Stimulated activated CD8-positive, alpha-beta memory T cell treated with anti-CD3 and anti-CD28 coated beads, Interleukin-7, amount 100 ng/mL, for 24 hours (primary cell): Measurements from ENCODE around the gene PPM1G.
"Not testable (repeated sequence)": the region's sequence is repeated elsewhere in the genome, so short reads cannot be mapped to it uniquely, and the experiment has no call there.

Experiments
- DNase-seq: peaks from one replicate; pipeline ENCODE4 v3.0.0-alpha.2; 2020; ENCODE audit warnings: low read depth

PPM1G gene

DNA sequence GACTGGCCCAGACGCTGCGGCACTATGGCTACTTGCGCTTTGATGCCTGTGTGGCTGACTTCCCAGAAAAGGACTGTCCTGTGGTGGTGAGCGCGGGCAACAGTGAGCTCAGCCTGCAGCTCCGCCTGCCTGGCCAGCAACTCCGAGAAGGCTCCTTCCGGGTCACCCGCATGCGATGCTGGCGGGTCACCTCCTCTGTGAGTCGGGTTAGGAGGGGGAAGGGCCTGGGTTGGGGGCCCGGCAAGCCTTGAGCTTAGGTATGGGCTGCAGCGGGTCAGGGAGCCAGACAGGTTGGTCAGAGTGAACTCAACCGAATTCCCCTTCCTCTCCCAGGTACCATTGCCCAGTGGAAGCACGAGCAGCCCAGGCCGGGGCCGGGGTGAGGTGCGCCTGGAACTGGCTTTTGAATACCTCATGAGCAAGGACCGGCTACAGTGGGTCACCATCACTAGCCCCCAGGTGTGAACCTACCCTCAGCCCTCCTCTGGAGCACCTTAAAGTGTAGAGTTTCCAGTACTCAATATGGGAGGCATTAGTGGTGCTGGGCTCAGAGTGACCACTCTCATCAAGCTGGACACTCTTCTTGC is 33.8 kb downstream of the PPM1G start:
- DNase-seq, result no peak

DNA sequence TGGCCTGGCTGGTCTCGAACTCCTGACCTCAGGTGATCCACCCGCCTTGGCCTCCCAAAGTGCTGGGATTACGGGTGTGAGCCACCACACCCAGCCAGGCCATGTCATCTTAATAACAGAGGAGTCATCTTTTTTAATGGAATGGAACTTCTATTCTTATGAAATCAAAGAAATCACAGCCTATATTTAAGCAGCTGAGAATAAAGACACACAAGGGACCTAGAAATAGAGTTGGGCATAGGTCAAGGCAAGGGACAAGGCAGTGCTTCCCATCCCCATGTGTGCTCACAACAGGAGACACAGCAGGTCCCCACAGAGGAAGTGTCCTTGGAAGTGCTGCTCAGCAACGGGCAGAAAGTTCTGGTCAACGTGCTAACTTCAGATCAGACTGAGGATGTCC is 35.8 kb downstream of the PPM1G start:
- no peak for DNase-seq

DNA sequence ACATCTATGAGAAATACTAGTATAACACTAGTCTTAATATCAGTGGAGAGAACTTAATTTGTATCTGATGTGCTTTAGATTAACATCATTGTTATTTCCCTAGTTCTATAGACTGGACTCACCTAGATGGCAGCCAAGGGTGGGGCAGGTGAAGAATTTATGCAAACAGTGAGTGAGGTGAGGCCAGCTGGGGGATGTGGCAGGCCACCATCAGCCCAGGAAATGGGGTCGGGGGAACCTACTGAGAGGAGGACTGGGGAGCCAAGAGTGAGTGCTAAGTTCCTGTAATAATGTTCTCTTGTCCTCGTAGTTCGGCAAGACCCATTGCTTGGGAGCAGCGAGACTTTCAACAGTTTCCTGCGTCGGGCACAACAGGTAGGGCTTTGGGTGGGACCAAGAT is 36.5 kb downstream of the PPM1G start:
- no peak for DNase-seq

DNA sequence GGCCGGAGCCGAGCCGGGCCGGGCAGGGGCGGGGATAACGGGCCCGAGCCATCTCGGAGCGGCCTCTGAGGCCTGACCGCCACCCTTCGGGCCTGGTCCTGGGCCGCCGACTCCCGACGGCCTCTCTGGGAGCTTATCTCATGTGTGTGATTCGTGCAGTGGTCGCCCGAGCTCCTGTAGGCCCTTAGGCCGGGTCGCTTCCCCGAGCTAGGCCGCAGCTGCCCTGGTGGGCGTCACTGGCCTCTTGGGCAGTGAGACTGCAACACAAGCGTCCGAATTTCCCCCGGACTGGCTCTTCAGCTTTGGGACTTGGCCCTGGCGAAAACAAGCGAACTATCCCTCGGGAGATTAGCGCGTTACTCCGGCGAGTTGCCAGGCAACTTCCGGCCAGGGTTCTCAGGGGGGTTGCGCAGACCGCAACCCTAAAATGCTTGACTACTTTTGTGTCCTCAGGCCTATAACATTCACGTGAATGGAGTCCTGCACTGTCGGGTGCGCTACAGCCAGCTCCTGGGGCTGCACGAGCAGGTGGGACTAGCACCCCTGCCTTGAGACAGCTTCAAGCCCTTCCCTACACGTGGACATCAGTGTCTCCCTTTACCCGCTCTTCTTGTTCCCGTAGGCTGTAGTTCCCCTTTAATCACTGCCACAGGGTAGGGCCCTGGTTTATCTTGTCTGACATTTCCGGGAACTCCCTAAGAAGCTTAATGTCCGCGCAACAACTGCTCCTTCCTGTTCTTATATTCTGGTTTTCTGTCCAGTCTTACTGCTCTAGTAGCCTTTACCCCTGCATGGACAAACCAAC is 38.4 kb downstream of the PPM1G start:
- no peak for DNase-seq

DNA sequence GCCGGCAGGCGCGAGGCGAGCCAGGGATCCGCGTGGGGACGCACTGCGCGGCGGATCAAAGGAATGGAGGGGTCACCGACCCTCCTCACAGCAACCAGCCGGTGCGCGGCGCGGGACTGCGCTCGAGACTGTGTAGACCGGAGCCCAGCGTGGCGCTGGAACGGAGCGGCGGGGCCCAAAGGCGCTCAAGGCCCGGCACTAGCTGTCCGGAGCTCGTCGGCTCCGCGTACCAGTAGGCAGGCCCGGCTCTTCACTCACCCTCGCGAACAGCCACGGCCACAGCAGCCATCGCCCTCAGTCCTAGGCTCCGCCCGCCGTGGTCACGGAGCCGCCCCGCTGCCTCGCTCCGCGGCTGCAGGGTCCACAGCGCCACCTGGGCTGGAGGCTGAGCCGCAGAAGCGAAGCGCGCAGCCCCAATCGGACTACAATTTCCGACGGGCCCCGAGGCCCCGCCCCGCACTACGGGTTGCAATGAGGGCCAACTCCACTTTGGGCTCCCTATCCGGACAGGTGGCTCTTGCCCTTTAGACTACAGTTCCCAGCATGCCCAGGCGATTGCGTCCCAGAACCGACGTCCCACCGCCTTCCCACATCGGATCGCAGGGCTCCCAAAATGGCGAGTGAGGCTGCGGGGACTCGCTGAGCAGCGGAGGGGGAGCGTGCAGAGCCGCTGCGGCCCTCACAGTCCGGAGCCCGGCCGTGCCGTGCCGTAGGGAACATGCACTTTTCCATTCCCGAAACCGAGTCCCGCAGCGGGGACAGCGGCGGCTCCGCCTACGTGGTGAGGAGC is 39.2 kb downstream of the PPM1G start, which contains the start of the genes EIF2B4 and SNX17:
Gene EIF2B4, minus strand, starts transcription at position 313 of the 790 bp plus-strand sequence. Its CDS starts 24 bp downstream, at position 289.
Gene SNX17, plus strand, starts transcription at position 591 of the 790 bp plus-strand sequence. Its CDS starts 128 bp downstream, at position 719.
- DNase-seq, result peak; percentile 98

DNA sequence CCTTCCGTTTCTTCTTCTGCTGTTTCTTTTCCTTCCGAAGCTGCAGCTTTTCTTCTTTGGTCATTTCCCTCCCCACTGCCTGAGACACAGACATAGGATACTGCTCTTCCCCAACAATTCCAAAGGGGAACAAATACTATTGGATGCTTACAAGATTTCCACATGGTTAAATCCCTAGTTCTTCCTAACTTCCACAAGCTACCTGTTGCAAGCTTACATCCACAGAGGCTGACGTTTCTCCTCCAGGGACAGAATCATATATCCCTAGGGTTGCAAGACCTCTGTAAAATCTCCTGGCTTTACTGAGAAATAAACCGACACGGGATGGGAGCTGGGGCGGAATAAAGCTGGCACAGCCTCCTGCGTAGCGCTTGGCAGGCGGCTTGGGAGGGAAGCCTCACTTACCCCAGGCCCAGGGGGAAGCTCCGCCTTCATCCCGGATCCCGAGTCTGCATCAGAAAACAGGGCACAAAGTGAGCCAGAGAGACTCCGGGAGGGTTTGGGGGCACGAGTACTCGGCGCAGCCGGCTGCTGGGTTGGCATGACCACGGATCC is 39.8 kb downstream of the PPM1G start:
- no peak for DNase-seq

DNA sequence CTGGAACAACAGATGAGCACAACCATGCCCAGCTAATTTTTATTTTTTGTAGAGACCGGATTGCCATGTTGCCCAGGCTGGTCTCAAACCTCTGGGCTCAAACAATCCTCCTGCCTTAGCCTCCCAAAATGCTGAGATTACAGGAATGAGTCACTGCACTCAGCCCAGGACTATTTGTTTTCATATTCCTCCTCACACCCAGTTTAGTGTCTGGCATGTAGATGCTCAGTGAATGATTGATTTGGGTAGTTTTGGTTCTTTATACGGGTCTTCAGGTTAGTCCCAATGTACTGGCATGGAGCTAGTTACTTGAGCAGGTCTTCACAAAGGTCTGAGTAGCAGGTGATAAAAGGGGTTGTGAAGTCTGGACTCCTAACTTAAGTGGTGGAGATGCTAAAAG is 45.5 kb downstream of the PPM1G start:
- no peak for DNase-seq

DNA sequence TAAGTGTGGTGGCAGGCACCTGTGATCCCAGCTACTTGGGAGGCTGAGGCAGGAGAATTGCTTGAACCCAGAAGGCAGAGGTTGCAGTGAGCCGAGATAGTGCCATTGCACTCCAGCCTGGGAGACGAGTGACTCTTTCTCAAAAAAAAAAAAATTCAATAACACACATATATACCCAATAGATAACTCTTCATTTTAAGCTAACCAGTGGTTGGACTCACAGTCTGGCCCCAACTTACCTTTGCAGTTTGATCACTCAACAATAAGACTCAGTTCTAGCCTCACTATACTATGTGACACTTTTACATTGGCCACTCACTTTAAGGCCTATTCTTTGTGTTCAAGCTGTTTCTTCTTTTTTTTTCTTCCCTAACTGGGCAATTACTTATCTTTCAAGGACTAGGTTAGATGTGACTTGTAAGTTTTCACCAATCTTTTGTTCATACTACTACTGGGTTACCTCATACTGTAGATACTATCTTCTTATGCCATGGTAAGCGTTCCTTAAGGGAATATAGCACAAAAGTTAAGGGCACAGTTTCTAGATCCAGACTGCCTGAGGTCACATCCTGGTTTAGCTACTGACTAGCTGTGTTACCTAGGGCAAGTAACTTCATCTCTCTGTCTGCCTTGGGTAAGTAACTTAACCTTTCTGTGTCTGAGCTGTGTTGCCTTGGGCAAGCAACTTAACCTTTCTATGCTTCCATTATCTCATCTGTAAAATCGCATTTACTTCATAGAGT is 46.5 kb downstream of the PPM1G start:
- DNase-seq, result no peak

DNA sequence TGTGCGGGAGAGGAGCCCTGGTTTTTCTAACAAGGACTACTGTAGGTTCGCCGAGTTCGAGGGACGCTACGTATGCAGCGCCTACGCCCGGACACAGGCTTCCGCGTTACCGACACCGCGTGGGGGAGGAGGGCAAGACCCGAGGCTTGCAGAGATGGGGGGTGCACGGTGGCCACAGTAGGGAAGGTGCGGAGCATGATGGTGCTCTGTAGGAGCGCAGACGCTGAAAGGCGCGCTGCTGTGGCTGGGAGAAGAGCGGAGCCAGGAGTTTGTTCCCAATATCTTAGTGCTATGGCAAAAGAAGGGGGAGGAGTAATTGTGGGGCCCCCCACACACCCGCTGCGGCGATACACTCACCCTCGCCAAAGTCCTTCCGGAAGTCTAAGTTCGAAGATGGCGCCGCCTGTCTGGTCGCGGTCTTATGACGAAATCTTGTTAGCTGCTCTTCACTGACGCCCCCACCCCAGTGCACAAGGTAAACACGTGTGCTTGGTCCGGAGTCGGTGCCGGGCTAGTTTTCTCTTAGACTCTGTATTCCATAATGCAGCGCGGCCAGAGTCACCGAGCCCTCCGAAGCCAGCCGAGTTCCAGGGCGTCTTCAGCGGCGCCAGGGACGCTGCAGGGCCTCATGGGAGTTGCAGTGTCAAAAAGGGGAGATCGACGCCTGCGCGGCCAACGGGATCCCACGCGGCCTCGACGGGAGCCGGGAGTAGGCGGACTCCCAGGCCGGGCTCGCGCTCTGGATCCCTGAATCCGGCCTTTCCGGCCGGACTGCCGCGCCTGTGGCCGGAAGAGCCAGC is 52.8 kb downstream of the PPM1G start, which contains the start of gene GTF3C2:
Gene GTF3C2, minus strand, starts transcription at position 383 of the 800 bp plus-strand sequence. CDS start 13,210 bp downstream, outside the sequence.
- DNase-seq, result peak; percentile 85

DNA sequence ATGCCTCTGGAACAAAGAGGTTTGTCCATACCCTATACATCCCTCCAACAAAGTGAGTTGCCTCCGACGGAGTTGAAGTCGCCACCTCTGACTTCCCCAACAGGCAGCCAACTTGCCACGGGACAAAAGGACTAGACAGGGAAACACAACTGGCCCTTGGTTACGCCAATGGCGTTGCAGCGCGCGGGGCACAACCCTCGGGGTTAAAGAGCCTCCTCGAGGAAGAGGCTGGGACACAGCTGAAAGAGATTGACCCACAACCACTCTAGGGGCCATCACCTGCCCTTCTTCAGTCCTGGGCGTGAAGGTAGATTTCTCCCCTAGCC is 53.4 kb downstream of the PPM1G start:
- DNase-seq, result no peak

DNA sequence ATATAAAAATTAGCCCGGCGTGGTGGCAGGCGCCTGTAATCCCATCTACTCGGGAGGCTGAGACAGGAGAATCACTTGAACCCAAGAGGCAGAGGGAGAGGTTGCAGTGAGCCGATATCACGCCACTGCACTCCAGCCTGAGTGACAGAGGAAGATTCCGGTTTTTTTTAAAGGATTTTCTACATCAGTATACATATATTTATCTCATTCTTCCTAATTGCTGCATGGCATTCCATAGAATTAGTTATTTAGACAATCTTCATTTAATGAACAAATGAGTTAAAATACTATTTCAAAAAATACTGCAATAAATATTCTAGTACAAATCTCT is 54.8 kb downstream of the PPM1G start:
- DNase-seq, result no peak

DNA sequence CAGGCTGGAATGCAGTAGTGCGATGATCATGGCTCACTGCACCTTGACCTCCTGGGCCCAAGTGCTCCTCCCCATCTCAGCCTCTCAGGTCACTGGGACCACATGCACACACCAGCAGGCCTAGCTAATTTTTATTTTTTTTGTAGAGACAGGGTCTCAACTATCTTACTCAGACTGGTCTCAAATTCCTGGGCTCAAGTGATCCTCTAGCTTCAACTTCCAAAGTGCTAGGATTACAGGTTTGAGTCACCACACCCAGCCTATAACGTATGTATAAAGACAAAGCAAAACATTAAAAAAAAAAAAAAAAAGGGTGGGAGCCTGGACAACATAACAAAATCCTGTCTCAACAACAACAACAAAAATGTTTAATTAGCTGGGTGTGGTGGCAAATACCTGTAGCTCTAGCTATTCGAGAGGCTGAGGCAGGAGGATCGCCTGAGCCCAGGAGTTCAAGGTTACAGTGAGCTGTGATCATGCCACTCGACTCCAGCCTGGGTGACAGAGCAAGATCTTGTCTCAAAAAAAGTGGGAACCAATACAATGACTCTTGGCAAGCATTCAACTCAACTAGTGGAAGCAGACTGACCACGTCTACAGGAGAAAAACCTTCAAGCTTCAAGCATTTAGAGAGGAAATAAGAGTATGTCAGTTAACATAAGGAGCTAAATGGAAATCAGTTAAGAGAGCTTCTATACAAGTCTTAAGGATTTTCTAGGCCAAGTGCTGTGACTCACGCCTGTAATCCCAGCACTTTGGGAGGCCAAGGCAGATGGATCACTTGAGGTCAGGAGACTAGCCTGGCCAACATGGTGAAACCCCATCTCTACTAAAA is 55.4 kb downstream of the PPM1G start:
- no peak for DNase-seq

DNA sequence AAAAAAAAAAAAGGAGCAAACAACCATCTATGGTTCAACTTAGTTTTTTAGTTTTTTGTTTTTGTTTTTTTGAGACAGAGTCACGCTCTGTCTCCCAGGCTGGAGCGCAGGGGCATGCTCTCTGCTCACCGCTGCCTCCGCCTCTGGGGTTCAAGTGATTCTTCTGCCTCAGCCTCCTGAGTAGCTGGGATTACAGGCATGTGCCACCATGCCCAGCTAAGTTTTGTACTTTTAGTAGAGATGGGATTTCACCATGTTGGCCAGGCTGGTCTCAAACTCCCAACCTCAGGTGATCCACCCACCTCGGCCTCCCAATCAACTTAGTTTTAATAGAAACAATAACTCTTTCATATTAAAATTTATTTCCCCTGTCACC is 56.0 kb downstream of the PPM1G start:
- DNase-seq, result not testable (repeated sequence)

DNA sequence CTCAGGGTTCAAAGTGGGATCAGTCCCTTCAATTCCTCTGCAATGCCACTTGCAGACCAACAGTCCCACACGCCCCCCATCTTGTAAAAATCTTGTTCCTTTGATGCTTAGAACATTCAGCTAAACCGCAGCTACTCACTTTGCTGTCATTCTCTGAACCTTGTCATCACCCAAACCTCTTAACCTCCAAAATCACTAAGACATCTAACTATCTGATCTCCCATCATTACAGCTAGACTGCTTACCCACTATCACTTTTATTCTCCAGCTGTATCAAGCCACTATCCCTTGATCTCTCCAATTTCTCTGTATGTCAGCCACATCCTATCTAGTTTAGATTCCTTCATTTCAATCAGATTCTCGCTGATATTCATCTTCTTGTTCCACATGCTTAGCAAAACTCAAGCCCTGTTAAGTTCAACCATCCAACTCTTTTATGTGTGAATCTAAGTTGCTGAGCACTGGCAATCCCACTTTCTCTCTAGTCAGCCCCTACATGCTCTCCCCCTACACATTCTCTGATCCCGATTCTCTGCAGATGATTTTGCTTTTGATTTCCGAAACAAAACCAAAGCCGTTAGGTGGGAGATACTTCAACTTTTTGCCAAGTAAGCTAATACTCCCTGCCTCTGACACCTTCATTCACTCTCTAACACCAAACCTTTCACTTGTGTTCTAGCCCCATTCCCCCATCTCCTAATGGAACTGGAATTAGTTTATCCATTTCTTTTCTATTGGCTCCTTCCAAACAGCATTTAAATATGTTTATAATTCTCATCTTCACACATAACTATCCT is 57.4 kb downstream of the PPM1G start:
- DNase-seq, result no peak

DNA sequence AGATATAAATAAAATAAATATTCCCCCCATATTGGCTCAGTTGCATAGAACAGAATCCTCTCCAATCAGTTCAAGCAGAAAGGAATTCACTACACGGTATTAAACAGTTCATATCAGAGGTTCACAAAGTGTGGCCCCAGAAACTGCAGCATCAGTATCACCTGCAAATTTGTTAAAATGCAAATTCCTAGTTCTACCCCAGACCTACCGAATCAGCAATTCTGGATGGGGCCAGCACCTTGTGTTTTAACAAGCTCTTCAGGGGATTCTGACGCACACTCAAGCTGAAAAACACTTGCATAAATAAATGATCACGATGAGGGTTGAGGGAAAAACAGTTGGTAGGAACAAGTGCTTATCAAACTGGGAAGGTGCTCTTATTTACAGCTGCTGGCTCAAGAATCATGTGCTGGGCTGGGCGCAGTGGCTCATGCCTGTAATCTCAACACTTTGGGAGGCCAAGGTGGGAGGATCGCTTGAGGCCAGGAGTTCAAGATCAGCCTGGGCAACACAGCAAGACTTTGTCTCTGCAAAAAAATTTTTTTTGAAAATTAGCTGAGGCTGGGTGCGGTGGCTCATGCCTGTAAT is 59.2 kb downstream of the PPM1G start:
- no peak for DNase-seq

DNA sequence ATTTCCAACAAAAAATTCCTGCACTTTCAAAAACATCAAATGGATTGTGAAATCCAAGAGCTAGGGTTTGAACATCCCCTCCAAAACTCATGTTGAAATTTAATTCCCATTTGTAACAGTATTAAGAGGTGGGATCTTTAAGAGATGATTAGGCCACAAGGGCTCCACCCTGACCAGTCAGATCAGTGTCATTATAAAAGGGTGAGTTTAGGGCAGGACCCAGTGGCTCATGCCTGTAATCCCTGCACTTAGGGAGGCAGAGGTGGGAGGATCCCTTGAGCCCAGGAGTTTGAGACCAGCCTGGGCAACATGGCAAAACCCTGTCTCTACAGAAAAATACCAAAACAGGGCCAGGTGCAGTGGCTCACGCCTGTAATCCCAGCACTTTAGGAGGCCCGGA is 61.8 kb downstream of the PPM1G start:
- no peak for DNase-seq

DNA sequence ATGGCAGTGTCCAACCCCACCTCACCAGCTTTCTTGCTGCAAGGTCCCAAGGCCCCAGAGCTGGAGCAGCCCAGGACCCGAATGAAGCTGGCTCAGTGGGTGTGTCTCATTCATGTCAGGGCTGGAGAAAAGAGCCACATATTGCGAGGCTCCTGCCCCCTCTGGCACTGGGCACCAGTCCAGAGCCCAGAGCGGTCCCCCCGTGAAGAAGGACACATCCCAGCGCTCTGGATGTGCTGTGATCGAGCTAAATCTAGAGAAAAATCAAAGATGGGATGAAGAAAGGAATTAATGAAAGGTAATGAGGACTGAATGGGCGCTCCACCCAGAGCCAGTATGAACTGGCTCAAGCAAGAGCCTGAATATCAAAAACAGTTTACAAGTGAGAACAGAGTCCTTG is 73.2 kb downstream of the PPM1G start:
- DNase-seq, result no peak

DNA sequence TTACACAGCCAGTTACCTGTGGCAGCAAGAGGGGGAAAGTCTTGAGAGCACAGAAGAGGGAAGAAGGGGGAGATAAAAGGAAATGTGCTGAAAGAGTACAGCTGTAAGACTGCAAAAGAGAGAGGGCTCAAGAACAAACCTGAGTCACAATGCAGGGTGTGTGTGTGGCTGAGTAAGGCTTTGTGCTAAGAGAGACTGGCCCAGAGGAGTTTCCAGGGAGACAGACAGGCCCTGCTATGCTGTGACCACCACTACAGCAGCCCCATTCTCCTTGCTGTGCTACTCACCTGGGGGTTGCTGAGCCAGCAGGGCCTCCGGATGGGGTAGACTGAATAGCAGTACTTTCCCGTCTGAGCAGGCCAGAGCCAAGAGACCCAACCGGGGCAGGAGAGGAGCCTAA is 74.1 kb downstream of the PPM1G start:
- no peak for DNase-seq
